Panc1 (cell line): ENCODE results near the gene KIAA0232. TPM values are rescaled to one million over a fixed set of nuclear protein-coding genes. Genes with fewer than 3 reads are reported as not detected.

Experiments
- ATAC-seq: fragments of 200-7000 bp; cut with Tn5 transposase; 2 replicates; pipeline ENCODE4 v1.9.1; 2020; ENCODE audit warnings: mild to moderate bottlenecking, moderate library complexity
- BruUV-seq: library from RNA; stranded (reverse); fragments of 400-500 nt; replicated peaks from 2 replicates; lab custom pipeline; 2021; lab: Mats Ljungman, UMichigan
- CTCF ChIA-PET: fragments of 300-600 bp; sonication (Branson Sonifier 250); formaldehyde crosslinking; loops from one replicate; lab custom pipeline; 2022; ENCODE audit warnings: antibody characterized with exemption; lab: Charles Lee
- POLR2A ChIA-PET: fragments of 300-600 bp; sonication (Branson Sonifier 250); formaldehyde crosslinking; loops from one replicate; lab custom pipeline; 2022; ENCODE audit warnings: antibody characterized with exemption; lab: Charles Lee
- DNase-seq: peaks from one replicate; pipeline ENCODE4 v3.0.0-alpha.2; 2010; ENCODE audit warnings: low read depth, low spot score
- H3K27ac ChIP-seq: 2 replicates; pipeline ENCODE4 v1.5.1; 2011; ENCODE audit warnings: mild to moderate bottlenecking, low read length, inconsistent platforms
- H3K27me3 ChIP-seq: fragments of 200-500 bp; sonication (Bioruptor generic); 2 replicates; pipeline ENCODE4 v1.6.0; 2014; ENCODE audit warnings: low read length, inconsistent platforms; ENCODE audit not compliant: control insufficient read depth, insufficient read depth
- H3K36me3 ChIP-seq: fragments of 200-500 bp; sonication (Bioruptor generic); 2 replicates; pipeline ENCODE4 v1.5.1; 2014; ENCODE audit warnings: inconsistent platforms, mild to moderate bottlenecking, low read length, moderate library complexity; ENCODE audit not compliant: control insufficient read depth, insufficient read depth
- H3K4me1 ChIP-seq: 2 replicates; pipeline ENCODE4 v1.5.1; 2011; ENCODE audit warnings: inconsistent platforms, mild to moderate bottlenecking, low read length, moderate library complexity; ENCODE audit not compliant: control insufficient read depth, insufficient read depth
- H3K4me3 ChIP-seq, 2 experiments: 2 replicates each; pipeline ENCODE4 v1.5.1; 2011 to 2012; ENCODE audit warnings: low read depth in 2 of 2, low read length in 2 of 2, mild to moderate bottlenecking in 2 of 2, inconsistent platforms in 1 of 2, moderate library complexity in 1 of 2
- H3K9me3 ChIP-seq: fragments of 200-500 bp; sonication (Bioruptor generic); 2 replicates; pipeline ENCODE4 v1.5.1; 2014; ENCODE audit warnings: low read depth, mild to moderate bottlenecking, inconsistent platforms, low read length, moderate library complexity; ENCODE audit not compliant: control insufficient read depth, insufficient read depth
- CTCF ChIP-seq: fragments of 450-650 bp; IDR thresholded peaks from 2 replicates; pipeline ENCODE4 v1.5.1; 2017; ENCODE audit warnings: mild to moderate bottlenecking
- POLR2AphosphoS5 ChIP-seq: IDR thresholded peaks from 2 replicates; pipeline ENCODE4 v1.6.1; 2012; ENCODE audit warnings: mild to moderate bottlenecking, low read depth, low read length, moderate library complexity
- REST ChIP-seq, 2 experiments: IDR thresholded peaks; 2 replicates each; pipeline ENCODE4 v1.6.1; 2011 to 2012; ENCODE audit warnings: low read depth in 2 of 2, control low read depth in 1 of 2, low read length in 1 of 2, mild to moderate bottlenecking in 1 of 2, moderate library complexity in 1 of 2; ENCODE audit not compliant: insufficient read depth in 1 of 2
- SIN3A ChIP-seq: IDR thresholded peaks from 2 replicates; pipeline ENCODE4 v1.6.1; 2012; ENCODE audit warnings: low read depth, mild to moderate bottlenecking, low read length, moderate library complexity, borderline replicate concordance; ENCODE audit not compliant: insufficient read depth
- TCF7L2 ChIP-seq: IDR thresholded peaks from 2 replicates; pipeline ENCODE4 v1.6.1; 2011; ENCODE audit warnings: mild to moderate bottlenecking, low read depth, low read length, inconsistent platforms
- in situ Hi-C: cut with HindIII; loops from 2 replicates; pipeline ENCODE4 v1.10.0; 2016; ENCODE audit warnings: low sequenced_read_pairs, low pct_unique_long_range_greater_than_20kb
- intact Hi-C: fragments of 100-400 bp; cut with micrococcal nuclease; formaldehyde crosslinking; loops from one replicate; pipeline ENCODE4 v1.10.0; 2022; ENCODE audit not compliant: unreplicated experiment
- total RNA-seq: library from RNA; stranded (reverse); gene quantifications from one replicate; pipeline ENCODE4 v1.2.1, GENCODE V29; 2021; ENCODE audit not compliant: unreplicated experiment

KIAA0232 gene
- total RNA-seq, 1 experiment from 2014 or later: 20.2 TPM

GRCh38 chr4:6914448-6914847 lies 131.9 kb downstream of the KIAA0232 start:
- H3K9me3 ChIP-seq: no peaks in the 10 kb centered on the region
- CTCF ChIA-PET: interaction anchor here (0.7 kb wide), 1 partner anchor 60 kb away, joined by 5 read pairs; no protein-coding TSS in a partner anchor
- no TSS peak for BruUV-seq
- in situ Hi-C loops (no loop called here), intact Hi-C loops (no loop called here)
- POLR2A ChIA-PET: no interaction called here
- H3K4me1 ChIP-seq: peaks cover 50% of the 10 kb centered on the region
- DNase-seq: no peak
- H3K36me3 ChIP-seq: no peaks in the 10 kb centered on the region
- no peaks in the 10 kb centered on the region for H3K27me3 ChIP-seq
- TF ChIP-seq TCF7L2 (no peak), POLR2AphosphoS5 (no peak), CTCF (no peak), REST (IDR thresholded peaks at IDR 0.05; ENCODE audit: insufficient read depth in 1 of 2, low read depth in 2 of 2, low read length in 1 of 2) (no peak), SIN3A (no peak)
- ATAC-seq: peak; percentile 29; the same call in 1 of the 2 replicates
- H3K4me3 ChIP-seq: no peak overlapping the region
- peak overlapping the region; percentile 69 for H3K27ac ChIP-seq

- Histone ChIP-seq H3K36me3 (no peaks in the 10 kb centered on the region), H3K4me1 (peaks cover 50% of the 10 kb centered on the region), H3K4me3 (no peak overlapping the region), H3K27ac (peak overlapping the region; percentile 89; the same call in 1 of the 2 replicates), H3K27me3 (no peaks in the 10 kb centered on the region), H3K9me3 (no peaks in the 10 kb centered on the region)
- POLR2A ChIA-PET: no interaction called here
- BruUV-seq: no TSS peak
- TF ChIP-seq REST (IDR thresholded peaks at IDR 0.05; ENCODE audit: insufficient read depth in 1 of 2, low read depth in 2 of 2, low read length in 1 of 2) (no peak), TCF7L2 (no peak), POLR2AphosphoS5 (no peak), SIN3A (no peak)
- ATAC-seq (0 out of 2 replicates have a peak, but pooled peaks have one; percentile 5), DNase-seq (no peak)
- CTCF ChIA-PET: interaction anchor here (0.9 kb wide), 1 partner anchor 196 kb away, joined by 3 read pairs; no protein-coding TSS in a partner anchor
- intact Hi-C loops (no loop called here), in situ Hi-C loops (no loop called here)
Observed at GRCh38 chr4:6915041-6916005, 132.8 kb downstream of the KIAA0232 start.
